ENCODE data around the gene MACROD2. TPM values are rescaled to one million over a fixed set of nuclear protein-coding genes. Genes with fewer than 3 reads are reported as not detected.

Gene MACROD2
- total RNA-seq, 1 donor from 2014 or later = 0.13 TPM

- no peak for DNase-seq (ENCODE audit: low read depth in 2 of 2)
Observed at GRCh38 chr20:15834857-15835256, 1839.5 kb downstream of the MACROD2 start.

- no peak for DNase-seq (ENCODE audit: low read depth in 2 of 2)
Observed at GRCh38 chr20:15835811-15836210, 1840.5 kb downstream of the MACROD2 start.

- no peak for DNase-seq (ENCODE audit: low read depth in 2 of 2)
Observed at GRCh38 chr20:15836634-15837033, 1841.3 kb downstream of the MACROD2 start.

- DNase-seq (ENCODE audit: low read depth in 2 of 2) = no peak
Observed at GRCh38 chr20:15837563-15837962, 1842.2 kb downstream of the MACROD2 start.

- no peak for DNase-seq (ENCODE audit: low read depth in 2 of 2)
Observed at GRCh38 chr20:15838466-15838865, 1843.2 kb downstream of the MACROD2 start.

GRCh38 chr20:15840636-15841301 is 1845.5 kb downstream of the MACROD2 start:
- DNase-seq (ENCODE audit: low read depth in 2 of 2) = no peak

- peak in 1 of 2 donors; percentile 7 for DNase-seq (ENCODE audit: low read depth in 2 of 2)
Observed at GRCh38 chr20:15842872-15843271, 1847.6 kb downstream of the MACROD2 start.

- no peak for DNase-seq (ENCODE audit: low read depth in 2 of 2)
Observed at GRCh38 chr20:15843777-15844176, 1848.5 kb downstream of the MACROD2 start.

GRCh38 chr20:15847196-15847784 is 1852.0 kb downstream of the MACROD2 start:
- DNase-seq (ENCODE audit: low read depth in 2 of 2) = no peak

GRCh38 chr20:15848126-15848525 is 1852.8 kb downstream of the MACROD2 start:
- no peak for DNase-seq (ENCODE audit: low read depth in 2 of 2)

GRCh38 chr20:15848995-15849610 is 1853.8 kb downstream of the MACROD2 start:
- DNase-seq (ENCODE audit: low read depth in 2 of 2) = no peak

- no peak for DNase-seq (ENCODE audit: low read depth in 2 of 2)
Observed at GRCh38 chr20:15851576-15852215, 1856.4 kb downstream of the MACROD2 start.

- no peak for DNase-seq (ENCODE audit: low read depth in 2 of 2)
Observed at GRCh38 chr20:15854911-15855310, 1859.6 kb downstream of the MACROD2 start.

- no peak for DNase-seq (ENCODE audit: low read depth in 2 of 2)
Observed at GRCh38 chr20:15857173-15857784, 1862.0 kb downstream of the MACROD2 start.

- no peak for DNase-seq (ENCODE audit: low read depth in 2 of 2)
Observed at GRCh38 chr20:15859061-15859460, 1863.7 kb downstream of the MACROD2 start.

- no peak for DNase-seq (ENCODE audit: low read depth in 2 of 2)
Observed at GRCh38 chr20:15860850-15861249, 1865.5 kb downstream of the MACROD2 start.

- DNase-seq (ENCODE audit: low read depth in 2 of 2) = no peak
Observed at GRCh38 chr20:15862178-15862577, 1866.9 kb downstream of the MACROD2 start.

GRCh38 chr20:15863735-15864134 is 1868.4 kb downstream of the MACROD2 start:
- DNase-seq (ENCODE audit: low read depth in 2 of 2) = no peak

GRCh38 chr20:15865553-15865952 is 1870.2 kb downstream of the MACROD2 start:
- DNase-seq (ENCODE audit: low read depth in 2 of 2) = no peak

GRCh38 chr20:15866916-15867730 is 1871.8 kb downstream of the MACROD2 start:
- DNase-seq (ENCODE audit: low read depth in 2 of 2) = no peak

GRCh38 chr20:15867899-15868298 is 1872.6 kb downstream of the MACROD2 start:
- peak in 1 of 2 donors; percentile 0 for DNase-seq (ENCODE audit: low read depth in 2 of 2)
